NCI-H2107 treated with DMSO at 0.1 percent for 48 hours (cell line): ENCODE results near the gene FAN1.

Experiments used
- DNase-seq: peaks from one replicate; lab custom pipeline; 2025; ENCODE audit not compliant: unreplicated experiment; lab: John Stamatoyannopoulos, UW

Gene FAN1

DNA sequence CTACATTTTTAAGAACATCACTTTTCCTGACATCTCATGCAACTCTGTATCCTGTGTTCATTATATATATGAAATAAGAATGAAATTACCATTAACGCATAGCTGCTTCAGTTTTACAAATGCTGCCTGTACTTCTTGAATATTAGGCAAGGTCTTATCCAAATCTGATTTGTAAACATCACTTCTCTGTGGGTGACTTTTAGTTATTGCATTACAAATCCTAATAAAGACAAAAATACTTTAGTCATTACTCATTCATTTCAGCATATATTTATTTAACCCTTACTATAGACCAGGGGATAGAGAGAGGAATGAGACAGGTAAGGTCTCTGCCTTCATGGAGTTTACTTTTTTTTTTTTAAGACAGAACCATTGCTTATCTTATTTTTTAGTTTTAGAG, 51.0 kb downstream of the FAN1 start:
- no peak for DNase-seq

DNA sequence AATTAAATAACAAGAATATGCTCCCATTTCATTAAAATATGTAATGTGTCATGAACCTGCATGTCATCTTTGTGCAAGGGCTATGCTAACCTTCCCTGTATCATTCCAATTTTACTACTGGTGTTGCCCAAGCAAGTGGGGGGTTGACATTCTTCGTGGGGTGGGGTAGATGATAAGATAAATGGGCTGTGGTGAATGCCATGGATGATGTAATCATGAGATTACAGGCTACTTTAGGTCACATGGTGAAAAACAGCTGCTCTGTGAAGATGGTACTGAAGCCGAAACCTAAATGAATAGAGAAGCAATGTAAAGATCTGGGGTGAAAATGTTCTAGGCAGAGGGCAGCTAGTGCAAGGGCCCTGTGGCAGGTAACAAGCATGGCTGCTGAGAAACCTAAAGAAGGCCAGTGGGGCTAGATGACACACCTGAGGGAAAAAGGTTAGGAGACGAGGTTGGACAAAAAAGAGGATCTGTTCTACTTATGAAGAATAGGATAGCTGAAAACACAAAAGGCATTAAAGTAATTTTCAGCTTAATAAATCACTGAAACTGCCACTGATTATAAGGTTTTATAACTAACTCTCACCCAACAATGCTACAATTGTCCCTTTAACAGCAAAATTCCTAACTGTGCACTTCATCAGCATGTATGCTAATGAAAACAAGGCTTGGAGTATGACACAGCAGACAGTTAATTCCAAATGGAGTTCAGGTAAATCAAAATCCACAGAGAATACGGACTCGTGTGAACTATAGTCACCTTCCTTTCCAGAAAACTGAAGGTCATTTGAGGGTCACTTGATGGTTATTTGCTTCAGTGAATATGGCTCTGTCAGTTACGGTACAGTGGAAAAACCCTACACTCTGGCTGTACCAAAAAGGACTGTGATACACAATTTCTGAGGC, 52.8 kb downstream of the FAN1 start:
- no peak for DNase-seq

- DNase-seq: no peak
These were observed 54.5 kb downstream of the FAN1 start for GRCh38 chr15:30958219-30958618.

- DNase-seq: no peak
These were observed 58.4 kb downstream of the FAN1 start for GRCh38 chr15:30962079-30962478.

DNA sequence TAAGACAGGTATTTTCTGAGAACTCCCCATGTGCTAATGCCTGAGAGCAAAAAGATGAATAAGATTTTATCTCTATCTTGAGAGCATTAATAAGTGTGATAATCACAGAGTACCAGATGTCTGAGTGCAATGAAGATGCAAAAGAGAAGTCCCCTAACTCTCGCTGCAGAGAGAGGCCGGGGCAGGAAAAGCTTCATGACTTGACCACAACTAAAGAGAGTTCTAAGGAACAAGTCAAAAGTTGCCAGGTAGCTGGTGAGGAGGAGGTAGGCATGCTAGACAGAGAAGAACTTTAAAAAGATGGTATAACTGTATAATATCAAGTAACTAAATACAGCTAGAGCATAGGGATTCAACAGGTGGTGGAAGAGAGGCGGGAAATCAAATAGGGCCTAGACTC, 58.9 kb downstream of the FAN1 start:
- DNase-seq: no peak

GRCh38 chr15:30963681-30964080, 60.0 kb downstream of the FAN1 start:
- DNase-seq: no peak

GRCh38 chr15:30969724-30970123, 66.0 kb downstream of the FAN1 start:
- DNase-seq: no peak

- no peak for DNase-seq
These were observed 69.7 kb downstream of the FAN1 start for GRCh38 chr15:30973379-30973778.

GRCh38 chr15:30974112-30974511, 70.4 kb downstream of the FAN1 start:
- DNase-seq: no peak

DNA sequence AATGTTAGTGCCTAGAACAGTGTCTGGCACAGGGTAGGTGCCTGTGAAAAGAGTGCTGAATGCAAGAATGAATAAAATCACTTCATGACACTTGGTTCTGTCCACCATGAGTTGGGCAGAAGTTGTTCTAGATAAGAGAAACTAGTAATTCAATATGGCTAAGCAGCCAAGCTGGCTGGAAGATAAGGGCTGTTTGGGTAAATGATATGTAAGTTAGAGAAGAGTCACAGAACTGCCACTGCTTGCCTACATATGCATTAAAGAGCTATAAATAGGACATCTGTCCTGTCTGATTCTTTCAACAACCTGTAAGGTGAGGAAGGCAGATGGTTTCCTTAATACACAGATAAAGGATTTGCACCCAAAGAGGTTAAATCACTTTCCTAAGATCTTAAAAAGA, 74.6 kb downstream of the FAN1 start:
- no peak for DNase-seq

- DNase-seq: no peak
These were observed 75.7 kb downstream of the FAN1 start for GRCh38 chr15:30979457-30979856.

DNA sequence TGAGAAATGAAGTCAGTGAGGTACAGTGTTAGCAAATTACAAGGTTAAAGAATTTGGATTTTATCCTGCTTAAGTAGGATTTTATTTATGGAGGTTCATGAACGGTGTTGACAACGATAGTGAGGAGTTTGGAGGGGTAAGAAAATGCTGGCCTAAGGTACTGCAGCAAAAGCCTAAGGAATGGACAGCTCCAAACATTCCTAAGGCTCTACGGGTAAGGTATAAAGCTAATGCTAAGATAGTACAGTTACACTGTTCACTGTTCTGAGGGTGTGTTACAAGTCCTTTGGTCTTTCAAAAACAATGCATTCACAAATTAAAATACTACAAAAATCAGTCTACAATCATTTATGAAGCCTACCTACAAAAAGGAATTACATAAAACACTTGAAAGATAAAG, 80.4 kb downstream of the FAN1 start:
- no peak for DNase-seq

DNA sequence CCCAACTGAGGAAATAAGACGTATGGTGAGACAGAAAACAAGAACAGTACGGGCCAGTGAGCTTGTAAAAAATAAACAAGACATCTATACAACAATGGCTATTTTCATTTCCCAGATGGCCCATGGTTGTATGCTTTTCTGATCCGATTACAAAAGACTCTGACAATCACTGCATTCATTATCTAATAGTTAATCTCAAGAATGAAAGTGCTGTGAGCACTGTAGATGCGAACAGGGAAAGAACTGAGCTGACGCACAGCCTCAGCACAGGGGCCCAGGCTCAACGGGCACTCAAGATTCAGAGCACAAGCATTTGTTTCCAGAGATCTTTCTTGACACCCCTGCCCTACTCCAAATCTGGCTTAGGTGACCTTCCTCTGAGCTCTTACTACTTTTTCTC, 80.8 kb downstream of the FAN1 start:
- DNase-seq: no peak

DNA sequence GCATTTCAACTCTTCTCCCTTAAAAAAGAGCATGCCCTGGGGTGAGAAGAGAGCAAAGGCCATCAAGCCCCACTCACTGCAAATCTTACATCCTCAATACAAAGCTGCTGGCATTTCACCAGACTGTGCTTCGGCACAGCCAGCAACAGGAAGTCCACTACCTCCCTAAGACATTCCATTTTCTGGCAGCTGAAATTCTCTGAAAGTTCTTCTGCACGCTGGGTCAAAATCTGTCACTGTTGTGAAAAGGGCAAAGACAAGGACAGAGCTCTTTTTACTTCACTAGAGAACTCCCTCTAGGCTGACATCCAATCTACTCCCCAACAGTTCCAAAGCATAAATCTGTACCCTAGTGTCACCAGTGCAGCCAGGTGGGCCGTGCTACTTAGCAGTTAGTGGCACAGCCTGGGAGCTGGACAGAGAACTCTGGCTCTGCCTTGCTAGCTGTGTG, 81.4 kb downstream of the FAN1 start:
- DNase-seq: no peak

GRCh38 chr15:30990036-30990435, 86.3 kb downstream of the FAN1 start:
- DNase-seq: no peak

- no peak for DNase-seq
These were observed 86.9 kb downstream of the FAN1 start for GRCh38 chr15:30990446-30991254.

DNA sequence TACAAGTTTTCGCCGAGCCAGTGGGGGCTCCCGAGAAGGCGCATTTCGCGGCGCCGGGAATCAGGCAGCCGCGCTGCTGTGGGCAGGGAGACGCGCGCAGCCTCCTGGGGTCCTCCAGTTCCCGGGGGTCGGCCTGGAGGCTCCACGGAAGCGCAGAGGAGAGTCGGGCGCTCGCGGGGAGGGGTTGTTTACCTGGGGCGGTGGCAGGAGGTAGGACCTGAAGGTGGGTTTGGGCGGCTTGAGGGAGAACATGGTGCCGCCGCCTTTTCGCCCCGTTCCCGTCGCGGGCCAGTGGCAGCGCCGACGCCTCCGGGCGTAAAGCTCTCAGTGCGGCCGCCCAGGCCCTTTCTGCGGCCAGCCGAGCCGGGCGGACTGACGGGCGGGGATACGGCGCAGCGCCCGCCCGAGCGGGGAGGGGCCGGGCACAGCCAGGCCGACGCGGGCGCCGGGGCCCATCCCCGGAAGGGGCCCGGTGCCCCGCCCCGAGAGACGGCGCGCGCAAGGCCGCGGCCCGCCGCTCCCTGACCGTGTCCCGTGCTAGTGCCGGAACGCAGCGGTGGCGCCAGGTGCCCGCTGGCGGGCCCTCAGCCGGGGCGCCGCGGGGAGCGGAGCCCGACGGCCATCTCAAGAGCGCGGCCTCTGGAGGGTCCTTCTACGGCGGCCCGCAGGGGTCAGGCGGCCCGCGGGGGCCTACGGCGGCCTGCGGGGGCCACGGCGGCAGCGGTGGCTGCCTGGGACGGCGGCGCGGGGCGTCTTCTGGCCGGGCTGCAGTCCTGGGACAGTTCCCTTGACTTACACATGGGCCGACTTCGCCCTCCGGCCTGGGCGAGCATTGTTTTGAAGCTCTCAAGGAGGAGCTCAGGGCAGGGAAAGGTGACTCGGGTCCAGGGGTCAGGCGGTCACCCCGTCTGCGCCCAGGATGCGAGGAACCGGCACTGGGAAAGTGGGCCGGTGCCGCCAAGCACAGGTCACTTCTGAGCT, 87.8 kb downstream of the FAN1 start, which contains the start of gene MTMR10:
TSS of gene MTMR10 (minus strand) at position 374 of the 981 bp plus-strand sequence. CDS start at position 252, 122 bp downstream.
- no peak for DNase-seq

DNA sequence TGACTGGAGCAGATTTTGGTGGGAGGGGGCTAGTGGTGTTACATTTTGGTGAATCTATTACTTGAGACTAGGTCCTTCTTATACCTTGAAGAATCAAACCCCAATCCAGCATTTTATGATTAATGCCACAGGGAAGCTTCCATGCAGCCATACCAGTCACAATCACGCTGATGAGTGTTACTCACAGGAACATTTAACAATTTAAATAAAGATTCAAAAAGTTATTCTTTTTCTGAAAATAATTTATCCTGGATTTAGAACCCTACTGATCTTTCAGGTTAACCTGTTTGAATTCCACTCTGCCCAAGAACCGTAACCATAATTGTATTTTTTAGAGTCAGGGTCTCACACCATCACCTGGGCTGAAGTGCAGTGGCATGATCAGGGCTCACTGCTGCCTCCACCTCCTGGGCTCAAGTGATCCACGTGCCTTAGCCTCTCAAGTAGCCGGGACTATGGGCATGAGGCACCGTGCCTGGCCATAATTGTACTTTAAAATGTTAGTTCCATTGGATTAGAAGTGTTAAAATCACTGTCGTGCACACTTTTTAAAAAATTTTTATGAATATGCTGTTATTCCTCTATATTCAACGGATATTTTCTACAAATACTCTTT, 88.6 kb downstream of the FAN1 start:
- no peak for DNase-seq
